ENCODE measurements around the gene ZNF831.

ZNF831 gene

DNA sequence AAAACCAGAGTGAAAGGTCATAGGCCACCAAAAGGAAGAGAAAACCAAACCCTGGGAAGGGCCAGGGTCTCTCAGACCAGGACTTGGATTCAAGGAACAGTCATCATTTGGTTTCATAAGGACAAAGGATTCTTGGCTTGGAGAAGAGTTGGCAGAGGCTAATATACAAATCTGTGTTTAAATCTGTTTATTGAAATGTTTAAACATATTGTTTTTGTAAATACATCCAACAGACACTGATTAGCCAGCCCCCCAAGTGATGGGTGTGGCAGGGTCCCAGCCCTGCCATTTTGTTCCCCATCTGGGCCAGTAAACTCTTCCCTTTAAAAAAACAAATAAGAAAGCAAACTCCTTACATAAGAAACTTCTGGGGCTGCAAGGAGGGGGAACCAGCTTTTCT is 6.1 kb upstream of the ZNF831 start:
- no peak for DNase-seq (ENCODE audit: low read depth in 2 of 2)

DNA sequence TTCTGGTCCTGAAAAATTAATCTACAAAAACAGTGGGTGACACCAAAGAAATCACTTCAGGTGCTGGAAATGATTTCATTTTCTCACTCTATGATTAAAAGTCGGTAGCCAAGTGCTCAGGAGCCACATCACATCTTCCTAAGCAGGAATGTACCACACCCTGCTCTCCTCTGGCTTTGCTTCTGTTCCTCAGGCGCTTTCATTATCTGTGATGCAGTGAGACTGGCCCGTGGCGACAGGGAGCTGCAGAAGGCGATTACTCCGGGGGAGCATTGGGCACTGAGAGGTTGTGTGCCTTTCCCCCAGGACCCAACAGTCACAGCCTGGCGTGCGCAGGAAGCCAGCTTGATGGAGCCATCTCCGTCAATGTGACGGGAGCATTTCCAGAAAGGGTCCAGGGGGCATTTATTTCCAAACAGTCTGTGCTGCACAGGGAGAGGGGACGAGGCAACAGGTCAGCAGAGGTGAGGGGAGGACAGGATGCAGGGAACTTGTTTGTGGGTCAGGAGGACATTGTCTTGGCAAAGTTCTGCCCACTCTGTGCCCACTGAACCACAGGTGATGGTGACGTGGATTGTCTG is 5.6 kb upstream of the ZNF831 start:
- DNase-seq (ENCODE audit: low read depth in 2 of 2), result no peak

DNA sequence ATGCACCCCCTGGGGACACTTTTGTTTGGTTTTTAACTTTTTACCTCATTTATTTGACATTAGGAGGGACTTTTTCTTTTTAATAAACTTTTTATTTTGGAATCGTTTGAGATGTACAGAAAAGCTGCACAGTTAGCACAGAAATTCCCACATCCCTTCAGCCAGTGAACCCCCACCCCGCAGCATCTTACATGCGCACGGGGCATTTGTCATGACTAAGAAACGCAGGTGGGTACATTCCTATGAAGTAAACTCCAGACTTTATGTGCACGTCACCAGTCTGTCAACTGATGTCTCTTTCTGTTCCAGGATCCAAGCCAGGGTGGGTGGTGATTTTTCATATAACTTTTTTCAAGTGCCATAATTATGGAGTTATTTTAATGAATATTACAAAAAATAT is 4.9 kb upstream of the ZNF831 start:
- no peak for DNase-seq (ENCODE audit: low read depth in 2 of 2)

- DNase-seq (ENCODE audit: low read depth in 2 of 2), result no peak
These were observed 4.5 kb upstream of the ZNF831 start for GRCh38 chr20:59159091-59159490.

GRCh38 chr20:59159493-59160376 is 3.9 kb upstream of the ZNF831 start:
- no peak for DNase-seq (ENCODE audit: low read depth in 2 of 2)

DNA sequence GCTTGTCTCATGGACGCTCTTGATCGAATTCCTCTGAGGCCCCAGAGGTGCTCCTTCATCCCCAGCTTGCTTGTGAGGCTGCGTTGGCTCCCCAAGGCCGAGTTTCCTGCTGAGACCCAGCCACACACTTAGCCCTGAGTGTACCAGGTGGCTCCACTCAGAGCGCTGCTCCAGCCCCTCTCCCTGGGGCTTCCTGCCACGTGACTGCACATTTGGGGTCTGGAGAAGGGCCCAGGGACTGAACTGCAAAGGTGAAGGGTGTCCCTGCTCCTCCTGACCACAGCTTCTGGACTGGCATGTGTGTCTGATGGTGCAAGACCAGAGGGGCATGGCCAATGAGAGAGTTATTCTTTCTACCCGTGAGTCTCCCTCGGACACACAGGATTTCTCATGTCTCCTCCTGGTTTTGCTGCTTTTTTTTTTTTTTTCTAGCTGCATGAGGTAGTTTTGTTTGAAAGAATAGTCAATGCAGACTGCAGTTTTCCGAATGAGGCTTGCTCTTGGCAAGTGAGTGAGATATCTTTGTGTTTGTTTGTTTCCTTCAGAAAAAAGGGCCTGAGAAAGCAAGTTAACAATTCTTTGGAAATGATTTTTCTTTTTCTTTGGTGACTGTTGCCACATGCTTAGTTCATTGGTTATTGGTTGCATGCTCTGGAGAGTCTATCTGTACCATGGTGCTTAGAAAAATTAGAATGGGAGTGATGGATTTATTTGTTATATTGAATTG is 3.1 kb upstream of the ZNF831 start:
- no peak for DNase-seq (ENCODE audit: low read depth in 2 of 2)

GRCh38 chr20:59161721-59162120 is 1.9 kb upstream of the ZNF831 start:
- DNase-seq (ENCODE audit: low read depth in 2 of 2), result no peak

- DNase-seq (ENCODE audit: low read depth in 2 of 2), result no peak
These were observed 1.2 kb downstream of the ZNF831 start for GRCh38 chr20:59164686-59165391.

DNA sequence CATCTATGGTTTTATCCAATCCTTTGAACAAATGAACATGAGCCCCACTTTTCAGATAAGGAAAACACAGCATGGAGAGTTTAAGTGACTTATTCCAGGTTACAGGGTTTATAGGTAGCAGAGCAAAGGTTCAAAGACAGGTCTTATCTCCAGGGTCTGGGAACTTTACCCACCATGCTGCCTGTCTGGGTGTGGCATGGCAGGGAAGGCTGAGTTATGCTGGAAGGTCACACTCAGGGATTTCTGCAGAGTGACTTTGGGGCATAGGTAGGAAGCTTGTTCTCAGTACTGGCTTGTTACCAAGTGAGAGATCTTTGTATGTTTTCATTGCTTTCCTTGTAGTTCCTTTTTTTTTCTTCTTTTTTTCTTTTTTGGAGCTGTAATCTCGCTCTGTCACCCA is 1.8 kb downstream of the ZNF831 start:
- no peak for DNase-seq (ENCODE audit: low read depth in 2 of 2)

DNA sequence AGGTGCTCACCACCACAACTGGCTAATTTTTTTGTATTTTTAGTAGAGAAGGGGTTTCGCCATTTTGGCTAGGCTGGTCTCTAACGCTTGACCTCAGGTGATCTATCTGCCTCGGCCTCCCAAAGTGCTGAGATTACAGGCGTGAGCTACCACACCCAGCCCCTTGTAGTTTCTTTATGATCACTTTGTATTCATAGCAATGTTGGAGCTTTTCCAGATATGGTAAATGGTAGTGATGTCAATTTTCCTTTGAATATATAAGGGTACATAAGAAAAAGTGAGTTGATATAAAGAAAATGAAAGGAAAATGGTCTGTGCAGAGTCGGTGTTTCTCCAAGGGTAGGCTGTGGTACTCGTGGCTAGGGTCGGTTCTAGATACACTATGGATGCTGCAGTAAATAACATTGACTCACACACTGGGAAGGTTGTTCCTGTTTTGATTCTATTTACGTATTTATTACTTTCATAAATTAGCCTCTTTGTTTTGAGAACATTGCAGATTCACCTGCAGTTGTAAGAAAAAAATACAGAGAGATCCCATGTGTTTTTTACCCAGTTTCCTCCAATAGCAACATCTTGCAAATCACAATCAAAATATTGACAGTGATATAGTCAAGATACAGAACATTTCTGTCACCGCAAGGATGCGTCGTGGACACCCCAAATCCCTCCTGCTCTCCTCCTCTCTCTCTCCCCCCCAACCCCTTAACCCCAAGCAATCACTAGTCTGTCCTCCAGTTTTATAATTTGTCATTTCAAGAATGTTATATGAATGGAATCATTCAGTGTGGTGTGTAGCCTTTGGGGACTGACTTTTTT is 2.5 kb downstream of the ZNF831 start:
- no peak for DNase-seq (ENCODE audit: low read depth in 2 of 2)

GRCh38 chr20:59170406-59171349 is 7.1 kb downstream of the ZNF831 start:
- no peak for DNase-seq (ENCODE audit: low read depth in 2 of 2)

- DNase-seq (ENCODE audit: low read depth in 2 of 2), result no peak
These were observed 8.4 kb downstream of the ZNF831 start for GRCh38 chr20:59171986-59172385.

GRCh38 chr20:59173938-59174491 is 10.4 kb downstream of the ZNF831 start:
- no peak for DNase-seq (ENCODE audit: low read depth in 2 of 2)

DNA sequence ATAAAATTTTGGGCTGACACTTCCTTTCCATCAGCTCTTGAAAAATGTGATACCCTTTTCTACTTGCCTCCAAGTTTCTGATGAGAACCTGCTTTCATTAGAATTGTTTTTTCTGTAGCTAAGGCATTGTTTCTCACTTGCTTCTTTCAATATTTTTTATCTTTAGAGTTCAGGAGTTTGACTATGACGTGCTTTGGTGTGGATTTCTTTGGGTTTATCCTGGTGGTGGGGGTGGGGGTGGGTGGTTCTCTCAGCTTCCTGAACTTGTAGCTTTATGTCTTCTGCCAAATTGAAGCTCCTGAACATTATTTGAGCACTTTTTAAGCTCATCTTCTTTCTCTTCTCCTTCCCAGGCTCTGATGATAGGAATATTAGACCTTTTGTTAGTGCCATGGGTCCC is 11.4 kb downstream of the ZNF831 start:
- DNase-seq (ENCODE audit: low read depth in 2 of 2), result no peak

DNA sequence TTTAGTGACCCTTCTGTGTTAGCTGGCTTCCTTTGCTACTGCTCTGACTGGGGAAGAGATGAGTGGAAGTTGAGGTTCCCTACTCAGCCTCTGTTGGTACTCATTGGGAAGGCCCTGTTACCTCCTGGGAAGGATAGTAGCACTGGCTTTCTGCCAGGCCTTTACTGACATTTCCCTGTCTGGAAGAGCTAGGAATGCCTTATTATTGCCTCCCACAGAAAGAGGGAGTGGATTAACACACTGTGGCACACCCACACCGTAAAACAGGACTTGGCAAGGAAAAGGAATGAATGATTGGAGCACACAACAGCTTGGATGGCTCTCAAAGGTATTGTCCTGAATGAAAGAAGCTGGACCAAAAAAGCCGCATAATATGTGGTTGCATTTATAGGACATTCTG is 12.2 kb downstream of the ZNF831 start:
- DNase-seq (ENCODE audit: low read depth in 2 of 2), result no peak

GRCh38 chr20:59176812-59177211 is 13.2 kb downstream of the ZNF831 start:
- DNase-seq (ENCODE audit: low read depth in 2 of 2), result no peak

DNA sequence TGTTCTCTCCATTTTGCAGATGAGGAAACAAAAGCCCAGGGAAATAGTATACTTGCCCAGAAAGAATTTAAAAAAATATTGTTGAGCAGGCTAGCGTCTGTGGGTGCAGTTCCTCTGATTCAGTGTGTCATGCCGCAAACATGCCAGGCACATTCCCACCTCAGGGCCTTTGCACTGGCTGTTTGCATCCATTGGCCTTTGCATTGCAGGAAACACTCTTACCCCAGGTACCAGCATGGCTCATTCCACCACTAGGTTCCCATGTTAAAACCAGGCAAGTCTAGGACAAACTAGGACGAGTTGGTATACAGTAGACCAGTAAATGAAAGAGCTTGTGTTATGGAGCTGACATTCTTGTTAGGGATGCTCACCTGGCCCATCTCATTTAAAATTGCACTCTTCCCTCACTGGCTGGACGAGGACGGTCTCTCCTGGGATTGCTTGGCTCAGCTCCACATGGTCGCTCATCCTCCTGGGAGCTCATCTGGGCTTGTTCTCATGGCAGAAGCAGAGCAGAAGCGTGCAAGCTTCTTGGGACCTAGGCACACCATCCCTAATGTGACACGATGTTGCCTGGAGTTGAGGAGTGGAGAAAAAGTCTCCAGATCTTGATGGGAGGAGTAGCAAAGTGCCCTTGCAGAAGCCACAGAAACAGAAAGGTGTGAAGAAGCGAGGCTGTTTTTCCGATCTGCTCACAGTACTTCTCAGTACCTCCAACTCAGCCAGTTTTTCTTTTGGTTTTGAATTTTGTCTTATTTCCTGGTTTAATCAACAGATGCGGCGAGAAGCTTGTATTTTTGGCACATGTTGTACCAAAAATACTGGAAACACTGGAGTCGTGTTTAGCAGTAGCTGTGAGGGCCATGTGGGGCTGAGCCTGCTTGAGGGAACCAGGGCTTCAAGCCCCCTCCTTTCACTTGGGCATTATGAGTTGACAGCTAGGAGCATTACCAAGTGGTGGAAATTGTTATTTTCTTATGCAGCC is 13.9 kb downstream of the ZNF831 start:
- no peak for DNase-seq (ENCODE audit: low read depth in 2 of 2)

DNA sequence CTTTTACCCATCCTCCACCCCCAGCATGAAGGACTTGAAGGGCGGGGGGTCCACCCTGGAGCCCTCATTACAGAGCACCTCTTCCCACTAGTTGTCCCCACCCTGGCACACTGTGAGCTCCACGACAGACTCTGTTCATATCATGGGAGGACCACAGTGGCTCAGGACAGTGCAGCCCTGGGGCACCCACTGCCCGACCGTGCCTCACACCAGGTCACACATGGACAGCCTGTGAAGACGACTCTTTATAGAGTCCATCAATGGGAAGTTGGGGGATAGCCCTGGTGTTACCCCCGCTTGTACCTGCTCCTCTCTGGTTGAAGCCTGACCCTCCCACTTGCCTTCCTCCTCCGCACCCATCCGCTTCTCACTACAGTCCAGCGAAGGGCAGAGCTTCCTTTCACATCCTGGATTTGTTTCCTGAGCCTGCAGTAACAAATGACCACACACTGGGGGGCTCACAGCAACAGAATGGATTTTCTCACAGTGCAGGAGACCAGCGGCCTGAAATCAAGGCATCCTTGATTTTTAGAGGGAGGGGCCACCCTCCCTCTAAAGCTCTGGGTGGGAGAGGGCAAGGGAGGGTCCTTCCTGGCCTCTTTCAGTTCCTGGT is 15.5 kb downstream of the ZNF831 start:
- DNase-seq (ENCODE audit: low read depth in 2 of 2), result no peak

Measured in stimulated activated CD8-positive, alpha-beta memory T cell treated with anti-CD3 and anti-CD28 coated beads, Interleukin-2, amount 100 ng/mL, for 48 hours (primary cell).